ENCODE measurements around the gene FCER1A.

DNA sequence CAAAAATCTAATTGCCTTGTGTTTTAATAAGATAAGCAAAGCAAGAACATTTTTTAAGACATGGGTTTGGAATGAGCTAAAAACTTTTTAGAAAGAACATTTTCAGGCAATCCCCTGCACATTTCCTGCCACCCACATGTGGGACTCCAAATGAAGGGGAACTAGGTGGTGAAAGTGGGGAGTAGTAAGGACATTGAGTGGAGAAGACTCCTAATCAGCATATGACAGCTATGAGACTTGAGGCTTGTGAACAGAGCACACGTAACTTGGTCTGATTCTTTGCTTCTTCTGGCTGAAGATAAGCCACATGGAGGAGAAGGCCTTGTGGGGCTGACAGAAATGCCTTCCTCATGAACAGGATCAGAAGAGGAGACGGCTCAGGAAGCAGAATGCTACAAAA lies 50.3 kb downstream of the FCER1A start:
- TF ChIP-seq EZH2 (IDR thresholded peaks at IDR 0.05; ENCODE audit: insufficient read depth, poor library complexity, severe bottlenecking) (no peak), EZH2phosphoT487 (IDR thresholded peaks at IDR 0.05; ENCODE audit: insufficient read depth, low read depth) (no peak)
